ENCODE results near the gene CAPN1. TPM values are rescaled to one million over a fixed set of nuclear protein-coding genes. Genes with fewer than 3 reads are reported as not detected.

Gene CAPN1
- total RNA-seq, 6 donors from 2014 or later = 152 to 327 (median 235) TPM

DNA sequence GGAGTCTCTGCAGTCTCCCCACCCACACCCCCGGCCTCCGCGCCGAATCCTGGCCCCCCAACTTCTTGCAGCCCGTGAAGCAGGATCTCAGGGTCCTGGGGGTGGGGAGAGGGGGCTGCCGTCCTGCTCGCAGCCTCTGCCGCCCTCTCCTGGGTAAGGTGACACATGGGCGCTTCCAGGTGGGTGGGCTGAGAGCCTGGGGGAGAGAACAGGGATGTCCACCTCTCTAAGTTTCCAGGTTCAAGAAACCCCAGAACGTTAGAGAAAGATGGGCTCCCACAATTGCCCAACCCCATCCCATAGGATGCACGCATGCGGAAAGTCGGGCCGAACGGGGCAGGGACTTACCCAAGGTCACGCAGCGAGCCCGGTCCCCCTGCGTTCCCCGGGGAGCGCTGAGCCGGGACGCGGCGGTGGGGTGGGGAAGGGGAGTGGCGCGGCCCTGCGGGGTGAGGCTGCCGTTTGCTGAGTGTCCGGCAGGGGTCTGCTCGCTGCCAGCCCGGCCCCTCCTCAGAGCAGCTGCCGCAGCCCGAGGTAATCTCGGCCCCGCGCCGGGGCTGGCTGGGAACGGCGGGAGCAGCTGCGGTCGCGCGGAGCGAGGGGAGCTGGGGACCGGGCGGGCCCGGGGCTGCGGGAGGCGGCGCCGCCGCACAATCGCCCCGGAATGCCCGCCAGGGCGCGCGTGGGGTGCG lies 705 bp upstream of the CAPN1 start:
- ATAC-seq (ENCODE audit: low FRiP score in 2 of 2) (peak; percentile 77 to 88), DNase-seq (peak; percentile 67 to 93)
- Histone ChIP-seq H3K4me3 (peak overlapping the region; percentile 92 to 97 (median 96)), H3K27me3 (no peaks in the 10 kb centered on the region), H3K9me3 (no peaks in the 10 kb centered on the region), H3K4me1 (peaks cover 21 to 37% (median 24%) of the 10 kb centered on the region in 4 donors), H3K36me3 (peaks cover 0 to 21% (median 10%) of the 10 kb centered on the region in 4 donors), H3K27ac (peak overlapping the region; percentile 90 to 97 (median 96))
- TF ChIP-seq EP300 (IDR thresholded peaks at IDR 0.05) (no peak), POLR2AphosphoS5 (IDR thresholded peaks at IDR 0.05) (no peak), POLR2A (IDR thresholded peaks at IDR 0.05) (peak in 3 of 4 donors; percentile 36 to 51 (median 42))
- TF ChIP-seq, protein P1, sequence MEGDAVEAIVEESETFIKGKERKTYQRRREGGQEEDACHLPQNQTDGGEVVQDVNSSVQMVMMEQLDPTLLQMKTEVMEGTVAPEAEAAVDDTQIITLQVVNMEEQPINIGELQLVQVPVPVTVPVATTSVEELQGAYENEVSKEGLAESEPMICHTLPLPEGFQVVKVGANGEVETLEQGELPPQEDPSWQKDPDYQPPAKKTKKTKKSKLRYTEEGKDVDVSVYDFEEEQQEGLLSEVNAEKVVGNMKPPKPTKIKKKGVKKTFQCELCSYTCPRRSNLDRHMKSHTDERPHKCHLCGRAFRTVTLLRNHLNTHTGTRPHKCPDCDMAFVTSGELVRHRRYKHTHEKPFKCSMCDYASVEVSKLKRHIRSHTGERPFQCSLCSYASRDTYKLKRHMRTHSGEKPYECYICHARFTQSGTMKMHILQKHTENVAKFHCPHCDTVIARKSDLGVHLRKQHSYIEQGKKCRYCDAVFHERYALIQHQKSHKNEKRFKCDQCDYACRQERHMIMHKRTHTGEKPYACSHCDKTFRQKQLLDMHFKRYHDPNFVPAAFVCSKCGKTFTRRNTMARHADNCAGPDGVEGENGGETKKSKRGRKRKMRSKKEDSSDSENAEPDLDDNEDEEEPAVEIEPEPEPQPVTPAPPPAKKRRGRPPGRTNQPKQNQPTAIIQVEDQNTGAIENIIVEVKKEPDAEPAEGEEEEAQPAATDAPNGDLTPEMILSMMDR (IDR thresholded peaks at IDR 0.05) = peak in 5 of 6 experiments; percentile 48 to 91 (median 75)
- WGBS, 2 donors = 2 to 3% methylated on average over 8 to 16 of the region's 60 CpGs

DNA sequence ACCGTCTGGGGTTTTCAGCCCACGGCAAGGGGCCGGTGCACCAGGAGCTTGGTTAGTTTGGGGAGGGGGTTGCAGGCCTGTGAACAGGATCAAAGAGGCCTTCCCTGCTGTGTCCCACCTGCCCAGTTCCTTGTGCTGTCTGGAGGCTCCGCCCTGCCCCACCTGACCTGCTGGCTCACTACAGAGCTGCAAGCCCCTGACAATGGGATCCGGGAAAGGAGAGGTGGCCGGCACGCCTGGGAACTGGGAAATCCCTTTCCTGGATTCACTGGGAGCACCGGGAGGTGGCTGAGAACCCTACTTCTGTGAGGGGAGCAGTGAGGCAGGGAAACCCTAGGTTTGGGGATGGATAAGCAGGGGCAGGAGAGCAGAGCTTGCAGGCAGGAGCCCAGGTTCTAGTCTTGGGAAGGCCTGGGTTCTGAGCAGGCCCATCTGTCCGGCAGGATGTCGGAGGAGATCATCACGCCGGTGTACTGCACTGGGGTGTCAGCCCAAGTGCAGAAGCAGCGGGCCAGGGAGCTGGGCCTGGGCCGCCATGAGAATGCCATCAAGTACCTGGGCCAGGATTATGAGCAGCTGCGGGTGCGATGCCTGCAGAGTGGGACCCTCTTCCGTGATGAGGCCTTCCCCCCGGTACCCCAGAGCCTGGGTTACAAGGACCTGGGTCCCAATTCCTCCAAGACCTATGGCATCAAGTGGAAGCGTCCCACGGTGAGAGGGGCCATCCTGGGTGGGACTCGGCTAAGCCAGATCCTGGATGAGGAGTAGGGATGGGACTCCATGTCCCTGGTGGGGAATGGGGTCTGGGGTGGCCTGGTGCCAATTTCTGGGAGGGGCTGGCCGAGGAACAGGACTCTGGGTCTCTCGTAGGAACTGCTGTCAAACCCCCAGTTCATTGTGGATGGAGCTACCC lies 786 bp downstream of the CAPN1 start:
- peak; percentile 56 to 81 for DNase-seq
- WGBS, 2 donors = 35 to 58% methylated on average over 12 to 23 of the region's 23 CpGs

DNA sequence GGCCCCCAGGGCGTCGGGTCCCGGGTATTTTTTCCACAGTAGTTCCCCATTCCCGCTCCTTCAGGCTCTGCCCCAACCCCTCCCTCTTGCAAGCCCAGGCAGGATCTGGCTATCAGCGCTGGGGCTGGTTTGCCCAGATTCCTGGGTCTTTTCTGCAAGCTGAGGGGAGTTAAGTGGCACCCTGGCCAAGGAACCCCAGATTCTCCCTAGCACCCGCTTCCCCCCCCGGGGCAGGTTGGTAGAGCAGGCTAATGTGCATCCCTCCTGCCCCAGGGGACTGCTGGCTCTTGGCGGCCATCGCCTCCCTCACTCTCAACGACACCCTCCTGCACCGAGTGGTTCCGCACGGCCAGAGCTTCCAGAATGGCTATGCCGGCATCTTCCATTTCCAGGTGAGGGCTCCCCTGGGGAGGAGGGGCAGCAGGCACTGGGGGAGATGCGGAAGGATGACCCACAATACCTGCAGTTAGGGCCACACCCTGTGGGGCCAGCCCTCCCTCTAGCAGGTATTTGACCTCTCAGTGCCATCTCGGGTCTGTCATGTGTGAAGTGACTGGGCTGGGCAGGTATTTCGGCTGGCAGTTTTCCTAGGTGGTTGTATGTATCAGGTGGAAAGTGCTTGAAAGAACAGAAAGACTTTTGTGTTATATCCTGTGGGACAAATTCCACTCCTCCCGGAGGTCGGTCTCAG lies 1.6 kb downstream of the CAPN1 start:
- TF ChIP-seq POLR2AphosphoS5 (IDR thresholded peaks at IDR 0.05) = no peak
- no peak for TF ChIP-seq POLR2A (IDR thresholded peaks at IDR 0.05)
- TF ChIP-seq EP300 (IDR thresholded peaks at IDR 0.05) = no peak
- TF ChIP-seq, protein P1 (IDR thresholded peaks at IDR 0.05) = no peak
- Histone ChIP-seq H3K27me3 (no peaks in the 10 kb centered on the region), H3K4me1 (peaks cover 21 to 37% (median 24%) of the 10 kb centered on the region in 4 donors), H3K4me3 (peak overlapping the region in 3 of 4 donors; percentile 92 to 97 (median 96)), H3K9me3 (no peaks in the 10 kb centered on the region), H3K27ac (peak overlapping the region; percentile 90 to 97 (median 96)), H3K36me3 (peaks cover 5 to 44% (median 32%) of the 10 kb centered on the region in 4 donors)
- ATAC-seq (ENCODE audit: low FRiP score in 2 of 2) = peak in 1 of 2 donors; percentile 40
- DNase-seq = peak in 1 of 2 donors; percentile 55
- 66 to 70% methylated on average over 15 to 19 of the region's 19 CpGs for WGBS, 2 donors

More for the DNA sequence above, 786 bp downstream of the CAPN1 start:
- H3K36me3 ChIP-seq = peaks cover 0 to 36% (median 25%) of the 10 kb centered on the region in 4 donors
- peaks cover 21 to 37% (median 24%) of the 10 kb centered on the region in 4 donors for H3K4me1 ChIP-seq
- ATAC-seq (ENCODE audit: low FRiP score in 2 of 2) = peak; percentile 25 to 47
- TF ChIP-seq EP300 (IDR thresholded peaks at IDR 0.05) (no peak), POLR2AphosphoS5 (IDR thresholded peaks at IDR 0.05) (peak; percentile 9 to 43), POLR2A (IDR thresholded peaks at IDR 0.05) (no peak)
- TF ChIP-seq, protein P1 (IDR thresholded peaks at IDR 0.05) = peak in 1 of 6 experiments; percentile 9
- no peaks in the 10 kb centered on the region for H3K9me3 ChIP-seq
- H3K27ac ChIP-seq = peak overlapping the region; percentile 90 to 97 (median 96)
- H3K4me3 ChIP-seq = peak overlapping the region; percentile 92 to 97 (median 96)
- no peaks in the 10 kb centered on the region for H3K27me3 ChIP-seq

DNA sequence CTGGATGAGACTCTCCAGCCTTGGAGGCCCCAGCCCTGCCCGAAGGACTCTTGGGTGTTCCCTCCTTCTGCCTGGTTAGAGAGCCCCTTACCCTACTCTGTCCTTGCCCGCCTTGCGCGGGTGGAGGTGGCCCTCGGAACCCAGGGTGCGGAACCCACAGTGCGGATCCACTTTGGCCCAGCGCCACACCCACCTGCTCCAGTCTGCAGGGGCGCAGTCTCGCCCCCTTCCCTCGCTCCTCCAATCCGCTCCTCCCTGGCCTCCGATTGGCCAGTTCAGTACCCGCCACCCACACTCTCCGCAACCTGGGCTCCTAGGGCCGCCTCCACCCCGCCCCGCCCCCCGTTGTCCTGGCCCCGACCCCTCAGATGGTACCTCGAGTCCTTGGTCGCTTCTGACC lies 2.4 kb downstream of the CAPN1 start:
- ATAC-seq (ENCODE audit: low FRiP score in 2 of 2) = no peak
- Histone ChIP-seq H3K27me3 (no peaks in the 10 kb centered on the region), H3K9me3 (no peaks in the 10 kb centered on the region), H3K4me1 (peaks cover 21 to 37% (median 24%) of the 10 kb centered on the region in 4 donors), H3K36me3 (peaks cover 13 to 52% (median 40%) of the 10 kb centered on the region in 4 donors), H3K27ac (peak overlapping the region in 2 of 4 donors; percentile 96 to 97), H3K4me3 (no peak overlapping the region)
- 90 to 93% methylated on average over 22 of the region's 22 CpGs for WGBS, 2 donors
- TF ChIP-seq POLR2AphosphoS5 (IDR thresholded peaks at IDR 0.05) (no peak), EP300 (IDR thresholded peaks at IDR 0.05) (no peak), POLR2A (IDR thresholded peaks at IDR 0.05) (no peak)
- TF ChIP-seq, protein P1 (IDR thresholded peaks at IDR 0.05) = no peak
- no peak for DNase-seq

Measured in upper lobe of left lung (tissue), 6 donors.